WTC11 (cell line): ENCODE results near the gene ANKRD17. TPM values are rescaled to one million over a fixed set of nuclear protein-coding genes. Genes with fewer than 3 reads are reported as not detected.

ENCODE experiments used
- total RNA-seq: library from RNA; stranded (reverse); gene quantifications from 3 replicates; pipeline ENCODE4 v1.2.3, GENCODE V29; 2021
- TF ChIP-seq, protein P1 (sequence below): sonication (generic); formaldehyde crosslinking; IDR thresholded peaks from 2 replicates; pipeline ENCODE4 v1.8.1; 2023; ENCODE audit warnings: mild to moderate bottlenecking, missing genetic modification reagents

The ANKRD17 gene
- total RNA-seq, 1 experiment from 2014 or later: 76.0 TPM

DNA sequence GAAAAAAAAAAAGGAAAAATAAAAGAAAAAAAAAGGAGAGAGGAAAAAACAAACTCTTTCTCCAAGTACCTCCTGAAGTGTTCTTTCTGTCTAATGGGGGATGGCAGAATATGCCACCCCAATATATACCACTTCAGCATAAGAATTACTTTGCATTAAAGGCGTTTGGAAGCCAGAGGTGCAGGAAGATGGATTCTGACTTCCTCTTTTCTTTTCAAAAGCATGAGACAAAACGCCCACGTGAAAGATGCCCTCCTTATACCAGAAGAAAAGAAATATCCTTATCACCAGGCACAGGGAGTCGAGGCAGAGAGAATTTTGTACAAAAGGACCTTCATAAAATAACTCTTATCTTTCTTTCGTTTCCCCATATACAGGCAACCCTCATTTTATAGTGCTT, 230.0 kb downstream of the ANKRD17 start (continued):
- TF ChIP-seq, protein P1, sequence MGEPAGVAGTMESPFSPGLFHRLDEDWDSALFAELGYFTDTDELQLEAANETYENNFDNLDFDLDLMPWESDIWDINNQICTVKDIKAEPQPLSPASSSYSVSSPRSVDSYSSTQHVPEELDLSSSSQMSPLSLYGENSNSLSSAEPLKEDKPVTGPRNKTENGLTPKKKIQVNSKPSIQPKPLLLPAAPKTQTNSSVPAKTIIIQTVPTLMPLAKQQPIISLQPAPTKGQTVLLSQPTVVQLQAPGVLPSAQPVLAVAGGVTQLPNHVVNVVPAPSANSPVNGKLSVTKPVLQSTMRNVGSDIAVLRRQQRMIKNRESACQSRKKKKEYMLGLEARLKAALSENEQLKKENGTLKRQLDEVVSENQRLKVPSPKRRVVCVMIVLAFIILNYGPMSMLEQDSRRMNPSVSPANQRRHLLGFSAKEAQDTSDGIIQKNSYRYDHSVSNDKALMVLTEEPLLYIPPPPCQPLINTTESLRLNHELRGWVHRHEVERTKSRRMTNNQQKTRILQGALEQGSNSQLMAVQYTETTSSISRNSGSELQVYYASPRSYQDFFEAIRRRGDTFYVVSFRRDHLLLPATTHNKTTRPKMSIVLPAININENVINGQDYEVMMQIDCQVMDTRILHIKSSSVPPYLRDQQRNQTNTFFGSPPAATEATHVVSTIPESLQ: no peak

Other genes starting within 250 kb of the ANKRD17 start
- 26.9 to 28.9 TPM (median 28.3 TPM) in 3 replicates for gene COX18, start 189.1 kb downstream of the ANKRD17 start, total RNA-seq
- 23.4 to 35.4 TPM (median 27.4 TPM) in 3 replicates for gene ALB, start 145.5 kb upstream of the ANKRD17 start, total RNA-seq
- 1.1 to 1.8 TPM (median 1.8 TPM) in 3 replicates for gene AFP, start 177.4 kb upstream of the ANKRD17 start, total RNA-seq
- gene AFM, start 222.9 kb upstream of the ANKRD17 start, total RNA-seq: not detected in 3 replicates